Measurements from ENCODE around the gene TRMT11.

Gene TRMT11

GRCh38 chr6:125983246-125983945 lies 2.9 kb upstream of the TRMT11 start:
- TF ChIP-seq ZBTB8A (tag by site-specific recombination; IDR thresholded peaks at IDR 0.05) (no peak), ZNF404 (tag by site-specific recombination; IDR thresholded peaks at IDR 0.05) (no peak), ZBTB26 (tag by site-specific recombination; optimal IDR thresholded peaks at IDR 0.05) (no peak), SP7 (tag by site-specific recombination; IDR thresholded peaks at IDR 0.05) (no peak), ZNF274 (IDR thresholded peaks at IDR 0.05; ENCODE audit: low read length) (no peak), ZNF274 (tag by site-specific recombination; IDR thresholded peaks at IDR 0.05; ENCODE audit: borderline replicate concordance) (no peak), CTCF (tag by site-specific recombination; IDR thresholded peaks at IDR 0.05) (no peak), ZFP41 (tag by site-specific recombination; IDR thresholded peaks at IDR 0.05; ENCODE audit: borderline replicate concordance) (no peak), MZF1 (tag by site-specific recombination; IDR thresholded peaks at IDR 0.05; ENCODE audit: borderline replicate concordance) (0 out of 2 replicates have a peak, but pooled peaks have one; percentile 71), OSR2 (tag by site-specific recombination; IDR thresholded peaks at IDR 0.05) (peak; percentile 65; the same call in 1 of the 2 replicates), ZBTB1 (tag by site-specific recombination; IDR thresholded peaks at IDR 0.05) (no peak), ZNF529 (tag by site-specific recombination; IDR thresholded peaks at IDR 0.05; ENCODE audit: insufficient replicate concordance) (no peak), ZNF121 (tag by site-specific recombination; IDR thresholded peaks at IDR 0.05) (no peak), ZNF768 (tag by site-specific recombination; IDR thresholded peaks at IDR 0.05) (no peak), ZNF311 (tag by site-specific recombination; IDR thresholded peaks at IDR 0.05; ENCODE audit: borderline replicate concordance) (no peak), GFI1B (tag by site-specific recombination; IDR thresholded peaks at IDR 0.05) (0 out of 2 replicates have a peak, but pooled peaks have one; percentile 7), ZNF366 (tag by site-specific recombination; conservative IDR thresholded peaks at IDR 0.05) (0 out of 2 replicates have a peak, but pooled peaks have one; percentile 22), ZEB2 (tag by site-specific recombination; IDR thresholded peaks at IDR 0.05) (0 out of 2 replicates have a peak, but pooled peaks have one; percentile 16), ZNF623 (tag by site-specific recombination; IDR thresholded peaks at IDR 0.05) (no peak), ZNF398 (tag by site-specific recombination; IDR thresholded peaks at IDR 0.05) (no peak), TRIM28 (IDR thresholded peaks at IDR 0.05; ENCODE audit: borderline replicate concordance, low read length) (no peak), ZNF692 (tag by site-specific recombination; IDR thresholded peaks at IDR 0.05) (no peak)
- Histone ChIP-seq H3K4me1 (ENCODE audit: control insufficient read depth, insufficient read depth, low read length) (peaks cover 4% of the 10 kb centered on the region; the same call in 1 of the 2 replicates), H3K4me3 (ENCODE audit: low read depth, low read length) (no peak overlapping the region), H3K36me3 (ENCODE audit: control insufficient read depth in 2 of 2, insufficient read depth in 1 of 2, low read length in 2 of 2) (peaks cover 3 to 7% of the 10 kb centered on the region in 2 experiments; a peak in 2 of 3 replicates), H3K27ac (ENCODE audit: extremely low read depth, low read depth, low read length) (no peak overlapping the region), H3K9me3 (ENCODE audit: control insufficient read depth, insufficient read depth, low read depth, low read length) (no peaks in the 10 kb centered on the region)
- ChIA-PET CTCF (interaction anchor here (2.2 to 4.7 kb wide), 2 partner anchors 9 to 12 kb away, joined by 9 to 40 read pairs; no protein-coding TSS in a partner anchor), POLR2A (interaction anchor here (1.8 kb wide), 1 partner anchor 26 kb away, joined by 5 read pairs; the partner anchor contains the start of gene HINT3)
